Anterior cingulate cortex (tissue), 58 donors: Measurements from ENCODE around the gene CFAP97D2.
"Not testable (repeated sequence)": the region's sequence is repeated elsewhere in the genome, so short reads cannot be mapped to it uniquely, and the experiment has no call there.

Source experiments
- DNase-seq, 58 donors: peaks; one replicate each; lab custom pipeline; 2025; lab: John Stamatoyannopoulos, UW

The CFAP97D2 gene

GRCh38 chr13:114260814-114261213, 81.8 kb downstream of the CFAP97D2 start:
- no peak for DNase-seq

- DNase-seq = no peak
Measured at GRCh38 chr13:114261328-114261965, 82.4 kb downstream of the CFAP97D2 start.

- no peak for DNase-seq
Measured at GRCh38 chr13:114263578-114263977, 84.5 kb downstream of the CFAP97D2 start.

- not testable (repeated sequence) for DNase-seq
Measured at GRCh38 chr13:114264313-114264712, 85.3 kb downstream of the CFAP97D2 start.

- DNase-seq = no peak
Measured at GRCh38 chr13:114264886-114265611, 86.0 kb downstream of the CFAP97D2 start.

GRCh38 chr13:114266241-114266640, 87.2 kb downstream of the CFAP97D2 start:
- no peak for DNase-seq

GRCh38 chr13:114268344-114269280, 89.6 kb downstream of the CFAP97D2 start:
- no peak for DNase-seq

- DNase-seq = no peak
Measured at GRCh38 chr13:114269281-114269770, 90.3 kb downstream of the CFAP97D2 start.
